ENCODE measurements around the gene ZNF827.

GRCh38 chr4:145819853-145820181 lies 118.8 kb downstream of the ZNF827 start:
- TF ChIP-seq CTCF (IDR thresholded peaks at IDR 0.05 in 4 of 5, conservative IDR thresholded peaks at IDR 0.05 in 1 of 5) (peak in 1 of 5 experiments; percentile 16), POLR2A (IDR thresholded peaks at IDR 0.05) (no peak)

Data from gastrocnemius medialis (tissue), 4 donors.